NCI-H524 treated with DMSO at 0.1 percent for 48 hours (cell line): ENCODE measurements around the gene CAMTA1.

Experiments
- DNase-seq: peaks from one replicate; lab custom pipeline; 2025; lab: John Stamatoyannopoulos, UW

CAMTA1 gene

GRCh38 chr1:7432102-7432899 is 647.0 kb downstream of the CAMTA1 start:
- DNase-seq = no peak

GRCh38 chr1:7432900-7433380 is 647.7 kb downstream of the CAMTA1 start:
- no peak for DNase-seq

- DNase-seq = no peak
These were observed 649.3 kb downstream of the CAMTA1 start for GRCh38 chr1:7434566-7434965.

- no peak for DNase-seq
These were observed 650.2 kb downstream of the CAMTA1 start for GRCh38 chr1:7435276-7436055.

- no peak for DNase-seq
These were observed 651.1 kb downstream of the CAMTA1 start for GRCh38 chr1:7436056-7437005.

- no peak for DNase-seq
These were observed 651.8 kb downstream of the CAMTA1 start for GRCh38 chr1:7437036-7437435.

GRCh38 chr1:7437608-7438395 is 652.5 kb downstream of the CAMTA1 start:
- no peak for DNase-seq

GRCh38 chr1:7438396-7438785 is 653.1 kb downstream of the CAMTA1 start:
- no peak for DNase-seq

GRCh38 chr1:7438921-7439655 is 653.8 kb downstream of the CAMTA1 start:
- no peak for DNase-seq

- DNase-seq = no peak
These were observed 654.9 kb downstream of the CAMTA1 start for GRCh38 chr1:7440154-7440553.

- DNase-seq = no peak
These were observed 656.0 kb downstream of the CAMTA1 start for GRCh38 chr1:7441143-7441841.

GRCh38 chr1:7442036-7442435 is 656.8 kb downstream of the CAMTA1 start:
- no peak for DNase-seq

- DNase-seq = no peak
These were observed 657.7 kb downstream of the CAMTA1 start for GRCh38 chr1:7442918-7443317.

- DNase-seq = no peak
These were observed 659.1 kb downstream of the CAMTA1 start for GRCh38 chr1:7444363-7444762.

- peak; percentile 48 for DNase-seq
These were observed 661.8 kb downstream of the CAMTA1 start for GRCh38 chr1:7447093-7447492.

GRCh38 chr1:7447736-7448135 is 662.5 kb downstream of the CAMTA1 start:
- DNase-seq = no peak

- DNase-seq = no peak
These were observed 663.7 kb downstream of the CAMTA1 start for GRCh38 chr1:7448986-7449385.

- DNase-seq = no peak
These were observed 664.5 kb downstream of the CAMTA1 start for GRCh38 chr1:7449750-7450149.

GRCh38 chr1:7450838-7451237 is 665.6 kb downstream of the CAMTA1 start:
- DNase-seq = no peak

GRCh38 chr1:7453038-7453437 is 667.8 kb downstream of the CAMTA1 start:
- no peak for DNase-seq
